SU-DHL-6 (cell line): ENCODE results near the gene SRSF5.

Experiments
- CTCF ChIP-seq: fragments of 200-600 bp; sonication (generic); IDR thresholded peaks from one replicate; pipeline ENCODE4 v1.5.1; 2017; ENCODE audit warnings: antibody characterized with exemption, mild to moderate bottlenecking, low read length, moderate library complexity; ENCODE audit not compliant: insufficient read depth, poor library complexity, severe bottlenecking
- EZH2phosphoT487 ChIP-seq: fragments of 200-600 bp; sonication (generic), shearing (Covaris generic); conservative IDR thresholded peaks from 2 replicates; pipeline ENCODE4 v1.6.1; 2018; ENCODE audit warnings: mild to moderate bottlenecking, antibody characterized with exemption, low read length, moderate library complexity, mixed read lengths

DNA sequence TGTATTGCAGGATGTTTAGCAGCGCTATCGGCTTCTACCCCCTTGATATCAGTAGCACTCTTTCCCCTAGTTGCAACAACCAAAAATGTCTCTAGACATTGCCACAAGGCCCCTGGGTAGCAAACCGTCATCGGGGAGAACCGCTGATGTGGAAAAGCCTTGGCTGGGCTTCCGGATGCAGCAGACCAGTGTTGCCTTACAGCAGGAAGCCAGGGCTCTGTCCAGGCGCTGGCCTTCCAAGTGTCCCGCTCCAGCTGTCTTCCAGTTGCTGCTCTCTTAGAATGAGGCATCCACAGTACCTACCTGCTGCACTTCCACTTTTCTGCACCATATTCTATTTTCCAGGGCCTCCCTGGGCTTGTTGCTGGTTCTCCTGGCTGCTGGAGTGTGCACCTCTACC, 52.7 kb downstream of the SRSF5 start:
- no peak for TF ChIP-seq CTCF
- TF ChIP-seq EZH2phosphoT487 = no peak
